Smooth muscle cell (in vitro differentiated cells): ENCODE results near the gene TCP11. TPM values are rescaled to one million over a fixed set of nuclear protein-coding genes. Genes with fewer than 3 reads are reported as not detected.
"Not testable (repeated sequence)": the region's sequence is repeated elsewhere in the genome, so short reads cannot be mapped to it uniquely, and the experiment has no call there.

Experiments used
- DNase-seq: peaks from one replicate; lab custom pipeline; 2025; ENCODE audit not compliant: unreplicated experiment; lab: John Stamatoyannopoulos, UW
- H2AFZ ChIP-seq: fragments of 200-600 bp; sonication (generic); 2 replicates; pipeline ENCODE4 v1.6.0; 2016; ENCODE audit warnings: antibody characterized with exemption, low read depth, mild to moderate bottlenecking
- H3F3A ChIP-seq: fragments of 200-600 bp; sonication (generic); 2 replicates; pipeline ENCODE4 v1.6.0; 2017; ENCODE audit warnings: antibody characterized with exemption, low read depth
- H3K27ac ChIP-seq: fragments of 200-600 bp; sonication (generic); 2 replicates; pipeline ENCODE4 v1.5.1; 2016; ENCODE audit warnings: low read depth, mild to moderate bottlenecking
- H3K27me3 ChIP-seq: fragments of 200-600 bp; sonication (generic); 2 replicates; pipeline ENCODE4 v1.6.1; 2016; ENCODE audit warnings: low read depth, mild to moderate bottlenecking
- H3K36me3 ChIP-seq: fragments of 200-600 bp; sonication (generic); 2 replicates; pipeline ENCODE4 v1.5.1; 2016; ENCODE audit warnings: low read depth
- H3K4me1 ChIP-seq: fragments of 200-600 bp; sonication (generic); 2 replicates; pipeline ENCODE4 v1.5.1; 2016; ENCODE audit warnings: low read depth
- H3K4me2 ChIP-seq: fragments of 200-600 bp; sonication (generic); 2 replicates; pipeline ENCODE4 v1.6.0; 2016; ENCODE audit warnings: mild to moderate bottlenecking
- H3K4me3 ChIP-seq: fragments of 200-600 bp; sonication (generic); 2 replicates; pipeline ENCODE4 v1.5.1; 2016; ENCODE audit warnings: mild to moderate bottlenecking
- H3K79me2 ChIP-seq: fragments of 200-600 bp; sonication (generic); 2 replicates; pipeline ENCODE4 v1.6.0; 2016; ENCODE audit warnings: low read depth, mild to moderate bottlenecking
- H3K9ac ChIP-seq: fragments of 200-600 bp; sonication (generic); 2 replicates; pipeline ENCODE4 v1.6.0; 2016; ENCODE audit warnings: low read depth
- H3K9me3 ChIP-seq: fragments of 200-600 bp; sonication (generic); replicated peaks from 2 replicates; pipeline ENCODE4 v1.5.1; 2016; ENCODE audit warnings: low read depth
- H4K20me1 ChIP-seq: fragments of 200-600 bp; sonication (generic); 2 replicates; pipeline ENCODE4 v1.6.0; 2016; ENCODE audit warnings: low read depth
- WGBS: methylation state at CpG from one replicate; pipeline ENCODE4 v1.1.7; 2016; ENCODE audit warnings: low lambda C conversion rate; 5-methylcytosine and 5-hydroxymethylcytosine counted together
- polyA plus RNA-seq: library from polyadenylated mRNA; unstranded; fragments of >200 nt; fragmentation: Nextera tagmentation; extraction: Ambion mirVana; gene quantifications from 2 replicates; pipeline ENCODE4 v1.2.1, GENCODE V29; 2016
- total RNA-seq: library from RNA; depleted of rRNA; stranded (reverse); fragments of >200 nt; gene quantifications from 2 replicates; pipeline ENCODE4 v1.2.3, GENCODE V29; 2014
- TF ChIP-seq, protein P1 (sequence below): fragments of 200-600 bp; sonication (generic); IDR thresholded peaks from 2 replicates; pipeline ENCODE4 v1.5.1; 2017; ENCODE audit warnings: borderline replicate concordance, mild to moderate bottlenecking, antibody characterized with exemption; ENCODE audit not compliant: insufficient read depth, poor library complexity, severe bottlenecking

Gene TCP11
- total and polyA plus RNA-seq, 2 experiments from 2014 or later = 0.64 TPM; not detected in 1

GRCh38 chr6:35139924-35140638 is 1.1 kb downstream of the TCP11 start:
- Histone ChIP-seq H3K27me3 (no peaks in the 10 kb centered on the region), H4K20me1 (no peaks in the 10 kb centered on the region), H3K4me1 (no peaks in the 10 kb centered on the region), H2AFZ (peak overlapping the region; percentile 11), H3K79me2 (no peaks in the 10 kb centered on the region), H3K4me3 (no peak overlapping the region), H3F3A (no peaks in the 10 kb centered on the region), H3K36me3 (no peaks in the 10 kb centered on the region), H3K9me3 (no peaks in the 10 kb centered on the region), H3K9ac (no peak overlapping the region), H3K4me2 (no peak overlapping the region), H3K27ac (no peak overlapping the region)
- TF ChIP-seq, protein P1, sequence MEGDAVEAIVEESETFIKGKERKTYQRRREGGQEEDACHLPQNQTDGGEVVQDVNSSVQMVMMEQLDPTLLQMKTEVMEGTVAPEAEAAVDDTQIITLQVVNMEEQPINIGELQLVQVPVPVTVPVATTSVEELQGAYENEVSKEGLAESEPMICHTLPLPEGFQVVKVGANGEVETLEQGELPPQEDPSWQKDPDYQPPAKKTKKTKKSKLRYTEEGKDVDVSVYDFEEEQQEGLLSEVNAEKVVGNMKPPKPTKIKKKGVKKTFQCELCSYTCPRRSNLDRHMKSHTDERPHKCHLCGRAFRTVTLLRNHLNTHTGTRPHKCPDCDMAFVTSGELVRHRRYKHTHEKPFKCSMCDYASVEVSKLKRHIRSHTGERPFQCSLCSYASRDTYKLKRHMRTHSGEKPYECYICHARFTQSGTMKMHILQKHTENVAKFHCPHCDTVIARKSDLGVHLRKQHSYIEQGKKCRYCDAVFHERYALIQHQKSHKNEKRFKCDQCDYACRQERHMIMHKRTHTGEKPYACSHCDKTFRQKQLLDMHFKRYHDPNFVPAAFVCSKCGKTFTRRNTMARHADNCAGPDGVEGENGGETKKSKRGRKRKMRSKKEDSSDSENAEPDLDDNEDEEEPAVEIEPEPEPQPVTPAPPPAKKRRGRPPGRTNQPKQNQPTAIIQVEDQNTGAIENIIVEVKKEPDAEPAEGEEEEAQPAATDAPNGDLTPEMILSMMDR = peak; percentile 92
- DNase-seq = no peak
- 39% methylated on average over 17 of the region's 17 CpGs for WGBS

DNA sequence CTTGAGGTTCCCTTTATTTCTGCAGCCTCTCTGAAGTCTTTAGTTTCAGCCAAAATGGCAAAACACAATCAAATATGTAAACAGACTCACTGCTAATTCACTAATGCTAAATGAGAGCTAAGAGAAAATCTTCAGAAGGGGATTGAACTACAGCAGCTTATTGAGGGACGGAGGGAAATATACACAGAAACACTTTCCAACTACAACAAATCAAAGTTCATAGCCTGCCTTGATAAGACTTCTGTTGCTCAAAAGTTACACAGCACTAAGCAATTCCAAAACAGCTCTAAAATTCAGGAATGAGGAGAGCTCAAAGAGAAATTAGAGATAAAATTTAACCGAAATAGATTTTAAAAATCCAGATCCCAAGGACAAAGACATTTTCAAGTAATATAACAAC is 1.7 kb downstream of the TCP11 start:
- DNase-seq = no peak
- Histone ChIP-seq H3K27ac (no peak overlapping the region), H3K4me2 (no peak overlapping the region), H3K27me3 (no peaks in the 10 kb centered on the region), H3F3A (no peaks in the 10 kb centered on the region), H3K4me1 (no peaks in the 10 kb centered on the region), H3K9ac (no peak overlapping the region), H2AFZ (no peak overlapping the region), H4K20me1 (no peaks in the 10 kb centered on the region), H3K4me3 (no peak overlapping the region), H3K79me2 (no peaks in the 10 kb centered on the region), H3K36me3 (no peaks in the 10 kb centered on the region), H3K9me3 (no peaks in the 10 kb centered on the region)
- WGBS = 70% methylated on average over 2 of the region's 2 CpGs
- TF ChIP-seq, protein P1 = no peak

DNA sequence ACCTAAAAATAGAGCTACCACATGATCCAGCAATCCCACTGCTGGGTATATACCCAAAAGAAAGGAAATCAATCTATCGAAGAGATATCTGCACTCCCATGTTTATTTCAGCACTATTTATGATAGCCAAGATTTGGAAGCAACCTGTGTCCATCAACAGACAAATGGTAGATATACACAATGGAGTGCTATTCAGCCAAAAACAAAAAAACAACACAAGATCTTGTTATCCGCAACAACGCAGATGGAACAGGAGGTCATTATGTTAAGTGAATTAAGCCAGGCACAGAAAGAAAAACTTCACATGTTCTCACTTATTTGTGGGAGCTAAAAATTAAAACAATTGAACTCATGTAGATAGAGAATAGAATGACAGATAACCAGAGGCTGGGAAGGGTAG is 2.9 kb downstream of the TCP11 start:
- DNase-seq, H3K4me2 ChIP-seq, H3K4me3 ChIP-seq, H3K27me3 ChIP-seq, H3F3A ChIP-seq, H3K4me1 ChIP-seq, H3K9me3 ChIP-seq, H3K27ac ChIP-seq, H3K36me3 ChIP-seq, H3K79me2 ChIP-seq, H3K9ac ChIP-seq, H4K20me1 ChIP-seq, H2AFZ ChIP-seq: not testable (repeated sequence)
- 91% methylated on average over 3 of the region's 3 CpGs for WGBS

DNA sequence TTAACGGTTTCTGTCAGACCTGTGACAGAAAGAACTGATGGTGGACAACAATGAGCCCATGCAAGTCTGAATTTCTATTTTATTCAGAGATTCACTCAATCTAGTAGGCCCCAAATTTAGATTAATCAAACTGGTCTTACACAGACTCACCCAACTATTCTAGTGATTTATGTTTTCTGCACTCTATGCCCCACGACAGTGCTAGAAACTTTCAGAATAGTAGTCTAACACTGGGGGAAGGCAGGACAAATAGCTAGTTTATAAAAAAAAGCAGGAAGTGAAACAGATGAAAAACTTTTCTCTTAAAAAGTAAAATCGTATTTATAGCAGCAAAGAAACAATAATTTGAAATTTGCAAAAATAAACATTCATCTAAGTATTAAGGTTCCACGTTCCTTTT is 5.0 kb downstream of the TCP11 start:
- Histone ChIP-seq H3K4me2 (no peak overlapping the region), H3K27ac (no peak overlapping the region), H2AFZ (no peak overlapping the region), H3K27me3 (no peaks in the 10 kb centered on the region), H4K20me1 (no peaks in the 10 kb centered on the region), H3K79me2 (no peaks in the 10 kb centered on the region), H3F3A (no peaks in the 10 kb centered on the region), H3K4me1 (no peaks in the 10 kb centered on the region), H3K4me3 (no peak overlapping the region), H3K9me3 (no peaks in the 10 kb centered on the region), H3K9ac (no peak overlapping the region), H3K36me3 (no peaks in the 10 kb centered on the region)
- DNase-seq = no peak
- TF ChIP-seq, protein P1 = no peak
- 80% methylated on average over 3 of the region's 4 CpGs for WGBS
